Measurements from ENCODE around the gene EVPLL.
"Not testable (repeated sequence)": the region's sequence is repeated elsewhere in the genome, so short reads cannot be mapped to it uniquely, and the experiment has no call there.

EVPLL gene

GRCh38 chr17:18379246-18380146, 1.9 kb downstream of the EVPLL start:
- H3K9me3 ChIP-seq (ENCODE audit: control insufficient read depth, insufficient read depth, low read depth, low read length) = peaks cover 6% of the 10 kb centered on the region
- no peak overlapping the region for H3K27ac ChIP-seq (ENCODE audit: low read depth, low read length)
- no peak overlapping the region for H3K4me3 ChIP-seq (ENCODE audit: low read depth, low read length)
- H3K27me3 ChIP-seq (ENCODE audit: control insufficient read depth, insufficient read depth, low read length) = no peaks in the 10 kb centered on the region
- no peak overlapping the region for H3K9ac ChIP-seq (ENCODE audit: low read length)
- 0 out of 2 replicates have a peak, but pooled peaks cover 3% of the 10 kb centered on the region for H3K4me1 ChIP-seq (ENCODE audit: control insufficient read depth, insufficient read depth, low read length)
- H3K36me3 ChIP-seq (ENCODE audit: control insufficient read depth, insufficient read depth, low read length) = no peaks in the 10 kb centered on the region

DNA sequence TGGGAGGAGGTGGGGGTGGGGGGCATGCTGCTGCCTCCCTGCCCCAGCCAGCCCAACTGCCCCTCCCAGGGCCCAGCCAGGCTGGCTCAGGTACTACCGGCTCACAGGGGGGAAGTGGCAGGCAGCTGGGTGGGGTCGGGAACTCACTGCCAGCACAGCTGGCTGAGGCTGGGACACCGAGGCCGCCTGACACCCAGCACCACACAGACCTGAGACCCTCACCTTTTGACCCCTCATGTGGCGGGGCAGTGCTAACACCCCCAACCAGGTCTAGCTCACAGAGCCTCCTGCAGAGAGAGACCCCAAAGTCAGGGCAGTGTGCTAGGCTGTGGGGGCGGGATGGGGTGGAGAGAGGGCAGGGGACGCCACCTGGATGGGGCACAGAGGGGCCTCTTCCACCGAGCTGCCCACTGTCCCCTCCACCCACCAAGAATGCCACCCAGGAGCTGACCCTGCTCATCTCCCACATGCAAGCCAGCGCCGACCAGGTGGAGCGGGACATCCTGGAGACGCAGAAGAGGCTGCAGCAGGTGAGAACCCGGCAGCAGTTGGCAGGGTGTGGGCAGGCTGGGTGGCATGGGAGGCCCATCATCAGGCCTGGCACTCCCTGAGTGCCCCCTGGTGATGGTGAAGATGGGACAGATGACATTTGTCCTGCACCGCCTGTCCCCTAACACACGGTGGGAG, 3.0 kb downstream of the EVPLL start:
- Histone ChIP-seq H3K27me3 (ENCODE audit: control insufficient read depth, insufficient read depth, low read length) (no peaks in the 10 kb centered on the region), H3K9me3 (ENCODE audit: control insufficient read depth, insufficient read depth, low read depth, low read length) (no peaks in the 10 kb centered on the region), H3K36me3 (ENCODE audit: control insufficient read depth, insufficient read depth, low read length) (no peaks in the 10 kb centered on the region), H3K9ac (ENCODE audit: low read length) (no peak overlapping the region), H3K27ac (ENCODE audit: low read depth, low read length) (no peak overlapping the region), H3K4me1 (ENCODE audit: control insufficient read depth, insufficient read depth, low read length) (0 out of 2 replicates have a peak, but pooled peaks cover 3% of the 10 kb centered on the region), H3K4me3 (ENCODE audit: low read depth, low read length) (no peak overlapping the region)

- 0 out of 2 replicates have a peak, but pooled peaks cover 3% of the 10 kb centered on the region for H3K4me1 ChIP-seq (ENCODE audit: control insufficient read depth, insufficient read depth, low read length)
- H3K9ac ChIP-seq (ENCODE audit: low read length) = no peak overlapping the region
Observed at GRCh38 chr17:18381158-18381952, 3.8 kb downstream of the EVPLL start.

DNA sequence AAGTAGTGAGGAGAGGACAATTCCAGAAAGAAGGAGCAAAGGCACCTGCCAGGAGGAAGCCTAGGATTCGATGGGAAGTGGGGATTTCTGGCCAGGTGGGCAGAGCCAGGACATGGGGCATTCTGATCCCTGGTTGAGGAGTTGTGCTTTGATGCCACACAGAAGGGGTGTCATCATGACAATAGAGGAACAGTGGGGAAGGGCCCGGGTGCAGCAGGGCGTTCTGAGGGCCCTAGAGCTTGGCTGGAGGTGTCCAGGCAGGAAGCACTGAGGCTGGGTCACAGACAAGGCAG, 4.3 kb downstream of the EVPLL start:
- H3K4me3 ChIP-seq (ENCODE audit: low read depth, low read length) = no peak overlapping the region
- no peak overlapping the region for H3K9ac ChIP-seq (ENCODE audit: low read length)
- no peaks in the 10 kb centered on the region for H3K36me3 ChIP-seq (ENCODE audit: control insufficient read depth, insufficient read depth, low read length)
- no peak overlapping the region for H3K27ac ChIP-seq (ENCODE audit: low read depth, low read length)
- H3K4me1 ChIP-seq (ENCODE audit: control insufficient read depth, insufficient read depth, low read length) = 0 out of 2 replicates have a peak, but pooled peaks cover 3% of the 10 kb centered on the region
- H3K9me3 ChIP-seq (ENCODE audit: control insufficient read depth, insufficient read depth, low read depth, low read length) = no peaks in the 10 kb centered on the region
- H3K27me3 ChIP-seq (ENCODE audit: control insufficient read depth, insufficient read depth, low read length) = no peaks in the 10 kb centered on the region

More at GRCh38 chr17:18381158-18381952, 3.8 kb downstream of the EVPLL start:
- Histone ChIP-seq H3K36me3 (ENCODE audit: control insufficient read depth, insufficient read depth, low read length) (no peaks in the 10 kb centered on the region), H3K27ac (ENCODE audit: low read depth, low read length) (no peak overlapping the region), H3K4me3 (ENCODE audit: low read depth, low read length) (no peak overlapping the region), H3K27me3 (ENCODE audit: control insufficient read depth, insufficient read depth, low read length) (no peaks in the 10 kb centered on the region), H3K9me3 (ENCODE audit: control insufficient read depth, insufficient read depth, low read depth, low read length) (no peaks in the 10 kb centered on the region)

- no peak overlapping the region for H3K9ac ChIP-seq (ENCODE audit: low read length)
- H3K27me3 ChIP-seq (ENCODE audit: control insufficient read depth, insufficient read depth, low read length) = no peaks in the 10 kb centered on the region
- H3K4me3 ChIP-seq (ENCODE audit: low read depth, low read length) = no peak overlapping the region
- H3K4me1 ChIP-seq (ENCODE audit: control insufficient read depth, insufficient read depth, low read length) = 0 out of 2 replicates have a peak, but pooled peaks cover 3% of the 10 kb centered on the region
- no peaks in the 10 kb centered on the region for H3K36me3 ChIP-seq (ENCODE audit: control insufficient read depth, insufficient read depth, low read length)
- H3K9me3 ChIP-seq (ENCODE audit: control insufficient read depth, insufficient read depth, low read depth, low read length) = no peaks in the 10 kb centered on the region
- H3K27ac ChIP-seq (ENCODE audit: low read depth, low read length) = no peak overlapping the region
Observed at GRCh38 chr17:18382441-18383078, 5.0 kb downstream of the EVPLL start.

DNA sequence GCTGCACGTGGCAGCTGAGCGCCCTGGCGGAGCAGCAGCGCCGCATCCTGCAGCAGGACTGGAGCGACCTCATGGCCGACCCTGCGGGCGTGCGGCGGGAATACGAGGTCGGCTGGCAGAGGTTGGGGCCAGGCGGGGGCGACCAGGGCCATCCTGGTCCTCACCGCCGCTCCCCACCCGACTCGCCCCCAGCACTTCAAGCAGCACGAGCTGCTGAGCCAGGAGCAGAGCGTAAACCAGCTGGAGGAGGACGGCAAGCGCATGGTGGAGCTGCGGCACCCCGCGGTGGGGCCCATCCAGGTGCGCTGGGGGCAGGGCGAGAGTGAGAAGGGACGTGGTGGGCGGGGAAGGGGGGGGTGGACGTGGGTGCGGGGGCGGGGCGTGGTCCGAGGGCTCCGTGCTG, 5.5 kb downstream of the EVPLL start:
- H3K9ac ChIP-seq (ENCODE audit: low read length); H3K4me3 ChIP-seq (ENCODE audit: low read depth, low read length); H3K9me3 ChIP-seq (ENCODE audit: control insufficient read depth, insufficient read depth, low read depth, low read length); H3K27ac ChIP-seq (ENCODE audit: low read depth, low read length); H3K36me3 ChIP-seq (ENCODE audit: control insufficient read depth, insufficient read depth, low read length); H3K4me1 ChIP-seq (ENCODE audit: control insufficient read depth, insufficient read depth, low read length); H3K27me3 ChIP-seq (ENCODE audit: control insufficient read depth, insufficient read depth, low read length): not testable (repeated sequence)

DNA sequence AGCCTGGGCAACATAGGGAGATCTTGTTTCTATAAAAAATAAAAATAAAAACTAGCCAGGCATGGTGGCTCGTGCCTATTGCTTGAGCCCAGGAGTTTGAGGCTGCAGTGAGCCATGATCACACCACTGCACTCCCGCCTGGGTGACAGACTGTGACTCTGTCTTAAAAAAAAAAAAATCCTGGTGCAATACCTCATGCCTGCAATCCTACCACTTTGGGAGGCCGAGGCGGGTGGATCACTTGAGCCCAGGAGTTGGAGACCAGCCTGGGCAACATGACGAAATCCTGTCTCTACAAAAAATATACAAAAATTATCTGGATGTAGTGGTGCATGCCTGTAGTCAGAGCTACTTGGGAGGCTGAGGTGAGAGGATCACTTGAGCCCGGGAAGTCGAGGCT, 6.7 kb downstream of the EVPLL start:
- H3K9me3 ChIP-seq (ENCODE audit: control insufficient read depth, insufficient read depth, low read depth, low read length); H3K9ac ChIP-seq (ENCODE audit: low read length); H3K4me3 ChIP-seq (ENCODE audit: low read depth, low read length); H3K36me3 ChIP-seq (ENCODE audit: control insufficient read depth, insufficient read depth, low read length); H3K27me3 ChIP-seq (ENCODE audit: control insufficient read depth, insufficient read depth, low read length); H3K4me1 ChIP-seq (ENCODE audit: control insufficient read depth, insufficient read depth, low read length); H3K27ac ChIP-seq (ENCODE audit: low read depth, low read length): not testable (repeated sequence)

- not testable (repeated sequence) for H3K36me3 ChIP-seq (ENCODE audit: control insufficient read depth, insufficient read depth, low read length); H3K4me1 ChIP-seq (ENCODE audit: control insufficient read depth, insufficient read depth, low read length); H3K27me3 ChIP-seq (ENCODE audit: control insufficient read depth, insufficient read depth, low read length); H3K4me3 ChIP-seq (ENCODE audit: low read depth, low read length); H3K27ac ChIP-seq (ENCODE audit: low read depth, low read length); H3K9me3 ChIP-seq (ENCODE audit: control insufficient read depth, insufficient read depth, low read depth, low read length); H3K9ac ChIP-seq (ENCODE audit: low read length)
Observed at GRCh38 chr17:18387583-18387982, 10.0 kb downstream of the EVPLL start.

GRCh38 chr17:18388266-18388665, 10.7 kb downstream of the EVPLL start:
- H3K9me3 ChIP-seq (ENCODE audit: control insufficient read depth, insufficient read depth, low read depth, low read length); H3K9ac ChIP-seq (ENCODE audit: low read length); H3K27ac ChIP-seq (ENCODE audit: low read depth, low read length); H3K4me1 ChIP-seq (ENCODE audit: control insufficient read depth, insufficient read depth, low read length); H3K36me3 ChIP-seq (ENCODE audit: control insufficient read depth, insufficient read depth, low read length); H3K27me3 ChIP-seq (ENCODE audit: control insufficient read depth, insufficient read depth, low read length); H3K4me3 ChIP-seq (ENCODE audit: low read depth, low read length): not testable (repeated sequence)

DNA sequence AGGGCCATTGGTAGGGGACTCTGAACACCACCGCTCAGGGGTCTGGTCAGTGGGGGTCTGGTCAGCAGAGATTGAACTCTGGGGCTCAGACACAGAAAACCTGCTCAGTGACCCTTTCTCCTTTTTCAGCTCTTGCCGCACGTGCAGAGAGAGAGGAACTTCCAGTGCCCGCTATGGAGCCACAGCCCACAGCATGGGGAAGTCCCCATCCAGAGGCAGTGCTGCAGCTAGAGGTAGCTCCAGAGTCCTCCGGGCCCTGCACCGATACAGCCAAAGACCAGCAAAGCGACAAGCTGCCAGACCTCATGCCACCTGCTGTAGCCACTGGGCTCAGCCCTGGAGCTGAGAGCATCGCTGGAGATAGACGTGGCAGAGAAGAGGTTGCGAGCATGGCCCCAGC, 11.2 kb downstream of the EVPLL start:
- not testable (repeated sequence) for H3K9me3 ChIP-seq (ENCODE audit: control insufficient read depth, insufficient read depth, low read depth, low read length); H3K9ac ChIP-seq (ENCODE audit: low read length); H3K27me3 ChIP-seq (ENCODE audit: control insufficient read depth, insufficient read depth, low read length); H3K4me1 ChIP-seq (ENCODE audit: control insufficient read depth, insufficient read depth, low read length); H3K36me3 ChIP-seq (ENCODE audit: control insufficient read depth, insufficient read depth, low read length); H3K4me3 ChIP-seq (ENCODE audit: low read depth, low read length); H3K27ac ChIP-seq (ENCODE audit: low read depth, low read length)
